GM10248 (cell line): ENCODE data around the gene TRAF3.

ENCODE experiments used
- CTCF ChIA-PET: fragments of 300-600 bp; sonication (Branson Sonifier 250); formaldehyde crosslinking; extraction: SDS; loops from one replicate; lab custom pipeline; 2021; ENCODE audit warnings: antibody characterized with exemption; lab: Yijun Ruan, JAX
- POLR2A ChIA-PET: fragments of 350-650 bp; sonication (Branson Sonifier 250); formaldehyde crosslinking; extraction: SDS; loops from one replicate; lab custom pipeline; 2020; ENCODE audit warnings: antibody characterized with exemption; lab: Yijun Ruan, JAX
- DNase-seq: peaks from one replicate; pipeline ENCODE4 v3.0.0; 2012; ENCODE audit errors: extremely low spot score
- TF ChIP-seq, protein P1 (sequence below): IDR thresholded peaks from 2 replicates; pipeline ENCODE4 v1.5.1; 2012; ENCODE audit warnings: mild to moderate bottlenecking, low read depth; ENCODE audit errors: extremely low read depth, missing control alignments, control extremely low read depth

The TRAF3 gene

DNA sequence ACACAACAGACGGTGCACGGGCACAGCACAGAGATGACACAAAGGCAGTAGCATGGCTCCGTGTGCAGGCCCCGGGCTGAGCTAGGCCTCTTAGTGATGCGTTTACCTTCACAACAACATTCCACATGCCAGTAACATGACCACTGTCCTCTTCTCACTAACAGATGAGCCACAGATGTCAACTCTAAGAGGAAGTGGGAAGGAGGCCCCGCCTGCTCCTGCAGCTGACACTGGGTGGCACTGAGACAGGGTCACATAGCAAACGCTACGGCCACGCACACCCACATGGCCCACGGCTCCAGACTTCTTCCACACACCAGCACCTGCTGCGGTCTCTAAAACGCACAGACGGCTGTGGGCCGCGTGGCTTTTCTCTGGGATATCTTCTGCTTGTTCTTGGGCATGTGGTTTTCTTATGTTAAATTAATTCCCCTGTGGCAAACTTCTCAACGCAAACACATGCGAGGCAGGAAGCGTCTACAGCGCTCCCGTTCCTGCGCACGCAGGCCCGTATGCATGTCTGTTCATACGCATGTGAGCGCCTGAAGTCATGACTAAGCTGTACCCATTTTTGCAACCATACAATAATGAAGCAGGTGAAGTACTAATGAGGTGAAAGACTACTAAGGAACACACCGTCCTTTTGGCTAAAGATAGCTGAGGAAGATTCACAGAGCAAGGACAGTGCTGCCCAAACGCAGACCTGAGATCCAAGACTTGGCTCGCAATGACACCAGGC lies 172.0 kb downstream of the TRAF3 start:
- TF ChIP-seq, protein P1, sequence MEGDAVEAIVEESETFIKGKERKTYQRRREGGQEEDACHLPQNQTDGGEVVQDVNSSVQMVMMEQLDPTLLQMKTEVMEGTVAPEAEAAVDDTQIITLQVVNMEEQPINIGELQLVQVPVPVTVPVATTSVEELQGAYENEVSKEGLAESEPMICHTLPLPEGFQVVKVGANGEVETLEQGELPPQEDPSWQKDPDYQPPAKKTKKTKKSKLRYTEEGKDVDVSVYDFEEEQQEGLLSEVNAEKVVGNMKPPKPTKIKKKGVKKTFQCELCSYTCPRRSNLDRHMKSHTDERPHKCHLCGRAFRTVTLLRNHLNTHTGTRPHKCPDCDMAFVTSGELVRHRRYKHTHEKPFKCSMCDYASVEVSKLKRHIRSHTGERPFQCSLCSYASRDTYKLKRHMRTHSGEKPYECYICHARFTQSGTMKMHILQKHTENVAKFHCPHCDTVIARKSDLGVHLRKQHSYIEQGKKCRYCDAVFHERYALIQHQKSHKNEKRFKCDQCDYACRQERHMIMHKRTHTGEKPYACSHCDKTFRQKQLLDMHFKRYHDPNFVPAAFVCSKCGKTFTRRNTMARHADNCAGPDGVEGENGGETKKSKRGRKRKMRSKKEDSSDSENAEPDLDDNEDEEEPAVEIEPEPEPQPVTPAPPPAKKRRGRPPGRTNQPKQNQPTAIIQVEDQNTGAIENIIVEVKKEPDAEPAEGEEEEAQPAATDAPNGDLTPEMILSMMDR: no peak
- ChIA-PET CTCF (no interaction called here), POLR2A (no interaction called here)
- peak; percentile 48 for DNase-seq

DNA sequence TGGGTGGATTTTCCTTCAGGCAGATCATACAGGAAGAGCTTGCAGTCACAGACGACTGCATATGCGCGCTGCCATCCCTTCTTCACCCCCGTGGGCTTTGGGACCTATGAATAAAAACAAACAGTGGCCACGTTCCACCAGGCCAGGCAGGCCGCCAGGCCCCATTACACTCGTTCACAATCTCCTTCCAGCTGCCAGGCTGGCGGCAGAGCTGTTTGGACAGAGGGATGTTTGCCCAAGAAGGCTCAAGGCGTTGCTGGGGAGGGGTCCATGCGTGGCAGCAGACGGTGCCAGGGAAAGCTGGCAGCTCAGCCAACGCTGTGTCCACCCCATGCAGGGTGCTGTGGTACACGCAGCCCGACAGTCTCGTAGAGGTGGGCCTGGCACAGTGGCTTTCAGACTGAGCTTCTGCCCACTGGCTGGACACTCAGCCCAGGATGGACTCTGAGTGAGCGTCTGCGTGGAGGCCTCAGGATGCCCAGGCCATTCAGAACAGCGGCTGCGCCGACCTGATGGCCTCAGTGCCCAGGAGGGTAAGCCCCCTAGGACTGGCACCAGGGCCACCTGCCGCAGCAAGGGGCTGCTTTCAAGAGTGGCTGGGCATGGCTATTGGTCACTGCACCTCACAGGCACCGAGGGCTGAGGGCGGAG lies 172.7 kb downstream of the TRAF3 start:
- CTCF ChIA-PET: interaction anchor here (0.7 kb wide), 1 partner anchor 15 kb away, joined by 3 read pairs; no protein-coding TSS in a partner anchor
- TF ChIP-seq, protein P1: no peak
- POLR2A ChIA-PET: no interaction called here
- DNase-seq: no peak

DNA sequence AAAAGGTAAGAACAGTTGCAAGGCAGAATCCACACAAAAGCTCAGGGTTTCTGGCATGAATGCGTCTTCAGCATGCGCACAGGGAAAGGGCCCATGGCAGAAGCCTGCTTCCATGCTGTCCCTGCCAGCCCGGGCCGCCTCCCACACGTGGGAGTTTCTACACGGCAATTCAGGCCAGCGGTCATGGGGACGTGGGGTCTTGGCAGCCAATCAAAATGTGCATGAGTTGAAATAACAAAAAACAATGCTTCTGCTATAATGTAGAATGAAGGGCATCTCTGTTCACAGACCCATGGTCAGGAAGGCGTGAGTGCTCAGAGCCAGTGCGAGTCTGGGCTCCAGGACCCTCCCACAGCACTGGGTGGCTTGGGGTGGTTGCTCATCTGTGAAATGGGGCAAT lies 173.8 kb downstream of the TRAF3 start:
- ChIA-PET CTCF (no interaction called here), POLR2A (no interaction called here)
- no peak for DNase-seq
- TF ChIP-seq, protein P1: no peak

DNA sequence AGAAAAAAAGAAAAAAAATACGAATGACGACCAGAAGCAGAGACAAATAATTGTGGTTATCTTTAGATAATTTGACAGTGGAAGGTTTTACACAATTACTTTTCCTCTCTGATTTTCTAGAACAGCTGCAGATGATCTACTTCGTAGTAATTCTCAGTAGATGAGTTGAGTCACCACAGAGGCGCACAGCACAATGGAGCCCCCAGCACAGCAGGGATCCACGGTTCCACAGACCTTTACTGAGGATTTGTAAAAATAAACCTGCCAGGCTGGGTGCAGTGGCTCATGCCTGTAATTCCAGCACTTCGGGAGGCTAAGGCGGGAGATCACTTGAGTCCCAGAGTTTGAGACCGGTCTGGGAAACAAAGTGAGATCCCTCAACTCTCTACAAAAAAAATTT lies 174.6 kb downstream of the TRAF3 start:
- CTCF ChIA-PET: no interaction called here
- DNase-seq: no peak
- TF ChIP-seq, protein P1: no peak
- POLR2A ChIA-PET: no interaction called here

DNA sequence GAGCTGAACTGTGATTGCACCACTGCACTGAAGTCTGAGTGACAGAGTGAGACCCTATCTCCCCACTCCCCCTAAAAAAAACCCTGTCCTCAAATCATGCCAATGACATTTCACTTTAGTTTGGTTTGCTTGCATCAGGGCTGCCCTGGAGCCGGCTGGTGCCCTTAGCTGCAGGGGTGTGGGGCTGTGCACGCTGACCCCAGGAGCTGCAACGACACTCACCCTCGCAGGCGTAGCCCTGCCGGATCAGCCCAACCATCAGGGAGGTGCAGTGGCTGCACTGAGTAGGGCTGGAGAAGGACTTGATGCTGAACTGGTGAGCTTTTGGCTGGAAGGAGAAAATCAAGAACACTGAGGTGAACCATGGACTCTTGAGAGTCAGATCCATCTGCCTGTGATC lies 175.0 kb downstream of the TRAF3 start:
- ChIA-PET POLR2A (no interaction called here), CTCF (no interaction called here)
- DNase-seq: no peak
- TF ChIP-seq, protein P1: no peak

DNA sequence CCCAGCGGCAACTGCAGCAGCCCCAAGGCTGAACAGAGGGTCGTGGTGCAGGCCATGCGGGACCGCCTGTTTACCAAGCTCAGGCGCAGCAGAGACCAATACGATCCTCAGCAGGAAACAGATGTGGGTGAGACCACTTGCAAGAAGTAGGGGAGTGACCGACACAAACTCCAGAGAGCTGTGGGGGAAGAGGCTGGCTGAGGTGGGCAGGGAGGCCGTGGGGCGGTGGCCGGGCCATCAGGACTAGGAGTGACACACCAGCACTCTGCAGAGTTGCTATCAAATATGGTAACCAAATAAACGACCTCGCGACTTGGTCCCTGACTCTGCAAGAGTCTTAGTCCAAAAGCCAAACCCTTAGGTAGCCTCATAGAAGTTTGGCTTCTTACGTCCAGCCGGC lies 175.9 kb downstream of the TRAF3 start:
- POLR2A ChIA-PET: no interaction called here
- CTCF ChIA-PET: no interaction called here
- DNase-seq: no peak
- TF ChIP-seq, protein P1: no peak
